K562 (cell line): ENCODE results near the gene TMSB10. TPM values are rescaled to one million over a fixed set of nuclear protein-coding genes. Genes with fewer than 3 reads are reported as not detected.

Source experiments
- TBP ChIP-seq: optimal IDR thresholded peaks from 2 replicates; pipeline ENCODE3; 2011; ENCODE audit warnings: low read depth, low read length, improper control_type of control experiment
- polyA plus RNA-seq, 8 experiments: library from polyadenylated mRNA; depleted of rRNA in 4 of 8; stranded (reverse) in 5 of 8; unstranded in 3 of 8; fragments of >200 nt; fragmentation: Nextera tagmentation in 2 of 8; fragmentation: Illumina TruSeq in 1 of 8; extraction: Ambion mirVana in 2 of 8; extraction: Trizol in 1 of 8; gene quantifications; 2 replicates each; pipeline versions ENCODE4 v1.2.1 to v1.2.3, GENCODE V29; 2011 to 2014; ENCODE audit warnings: inconsistent platforms in 1 of 8, missing spikeins in 1 of 8
- total RNA-seq, 7 experiments: library from RNA; depleted of rRNA in 6 of 7; stranded (reverse); fragments of >200 nt in 6 of 7; fragmentation: Illumina TruSeq in 2 of 7; extraction: Trizol in 2 of 7; gene quantifications; 2 replicates each; pipeline versions ENCODE4 v1.2.1 to v1.2.3, GENCODE V29; 2011 to 2021; ENCODE audit warnings: low replicate concordance in 1 of 7
- TF ChIP-seq, protein P1 (sequence below), 2 experiments: fragments of 450-650 bp; formaldehyde crosslinking in 1 of 2; IDR thresholded peaks; 2 replicates each; pipeline versions ENCODE4 v1.4.0 to v1.6.1; 2014 to 2020; ENCODE audit warnings: mild to moderate bottlenecking in 2 of 2, borderline replicate concordance in 1 of 2, low read depth in 1 of 2
- TF ChIP-seq, protein P2 (sequence below): fragments of 450-650 bp; IDR thresholded peaks from 2 replicates; pipeline ENCODE4 v1.6.1; 2017; ENCODE audit warnings: antibody characterized with exemption, mild to moderate bottlenecking
- TF ChIP-seq, protein P3 (sequence below): fragments of 250-450 bp; sonication (Bioruptor Pico); IDR thresholded peaks from 2 replicates; pipeline ENCODE4 v1.5.0; 2020; ENCODE audit warnings: mild to moderate bottlenecking

The TMSB10 gene
- total and polyA plus RNA-seq, 9 of the 15 experiments (the other 6 are each of a cell fraction or from before 2014, with no cell fraction given) = 382 to 2,226 (median 959) TPM

DNA sequence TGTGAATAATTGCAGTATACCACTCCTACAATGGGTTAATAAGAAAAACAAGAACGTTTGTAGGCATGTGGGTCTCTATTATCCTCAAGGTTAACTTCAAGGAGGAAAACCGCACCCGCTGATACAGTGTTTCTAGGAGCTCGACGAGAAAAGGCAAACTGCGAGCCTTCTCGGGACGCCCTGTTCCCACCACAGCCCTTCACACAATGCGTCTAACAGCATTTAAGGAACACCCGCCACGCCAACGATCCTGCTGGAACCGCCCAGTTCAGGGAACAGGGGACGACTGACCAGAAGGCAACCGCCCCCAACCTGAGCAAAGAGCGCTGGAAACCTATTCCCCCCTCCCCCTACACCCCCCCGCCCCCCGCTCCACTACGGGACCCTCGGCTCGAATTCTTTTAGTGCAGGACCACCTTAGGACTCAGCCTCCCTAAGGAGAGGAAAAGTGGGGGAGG lies 710 bp upstream of the TMSB10 start (continued):
- TF ChIP-seq, protein P1, sequence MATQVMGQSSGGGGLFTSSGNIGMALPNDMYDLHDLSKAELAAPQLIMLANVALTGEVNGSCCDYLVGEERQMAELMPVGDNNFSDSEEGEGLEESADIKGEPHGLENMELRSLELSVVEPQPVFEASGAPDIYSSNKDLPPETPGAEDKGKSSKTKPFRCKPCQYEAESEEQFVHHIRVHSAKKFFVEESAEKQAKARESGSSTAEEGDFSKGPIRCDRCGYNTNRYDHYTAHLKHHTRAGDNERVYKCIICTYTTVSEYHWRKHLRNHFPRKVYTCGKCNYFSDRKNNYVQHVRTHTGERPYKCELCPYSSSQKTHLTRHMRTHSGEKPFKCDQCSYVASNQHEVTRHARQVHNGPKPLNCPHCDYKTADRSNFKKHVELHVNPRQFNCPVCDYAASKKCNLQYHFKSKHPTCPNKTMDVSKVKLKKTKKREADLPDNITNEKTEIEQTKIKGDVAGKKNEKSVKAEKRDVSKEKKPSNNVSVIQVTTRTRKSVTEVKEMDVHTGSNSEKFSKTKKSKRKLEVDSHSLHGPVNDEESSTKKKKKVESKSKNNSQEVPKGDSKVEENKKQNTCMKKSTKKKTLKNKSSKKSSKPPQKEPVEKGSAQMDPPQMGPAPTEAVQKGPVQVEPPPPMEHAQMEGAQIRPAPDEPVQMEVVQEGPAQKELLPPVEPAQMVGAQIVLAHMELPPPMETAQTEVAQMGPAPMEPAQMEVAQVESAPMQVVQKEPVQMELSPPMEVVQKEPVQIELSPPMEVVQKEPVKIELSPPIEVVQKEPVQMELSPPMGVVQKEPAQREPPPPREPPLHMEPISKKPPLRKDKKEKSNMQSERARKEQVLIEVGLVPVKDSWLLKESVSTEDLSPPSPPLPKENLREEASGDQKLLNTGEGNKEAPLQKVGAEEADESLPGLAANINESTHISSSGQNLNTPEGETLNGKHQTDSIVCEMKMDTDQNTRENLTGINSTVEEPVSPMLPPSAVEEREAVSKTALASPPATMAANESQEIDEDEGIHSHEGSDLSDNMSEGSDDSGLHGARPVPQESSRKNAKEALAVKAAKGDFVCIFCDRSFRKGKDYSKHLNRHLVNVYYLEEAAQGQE (IDR thresholded peaks at IDR 0.05; ENCODE audit: borderline replicate concordance) = peak; percentile 82
- TF ChIP-seq, protein P1 (CRISPR knock-in tag; IDR thresholded peaks at IDR 0.05; ENCODE audit: low read depth) = no peak
- peak; percentile 79 for TF ChIP-seq TBP
- TF ChIP-seq, protein P2, sequence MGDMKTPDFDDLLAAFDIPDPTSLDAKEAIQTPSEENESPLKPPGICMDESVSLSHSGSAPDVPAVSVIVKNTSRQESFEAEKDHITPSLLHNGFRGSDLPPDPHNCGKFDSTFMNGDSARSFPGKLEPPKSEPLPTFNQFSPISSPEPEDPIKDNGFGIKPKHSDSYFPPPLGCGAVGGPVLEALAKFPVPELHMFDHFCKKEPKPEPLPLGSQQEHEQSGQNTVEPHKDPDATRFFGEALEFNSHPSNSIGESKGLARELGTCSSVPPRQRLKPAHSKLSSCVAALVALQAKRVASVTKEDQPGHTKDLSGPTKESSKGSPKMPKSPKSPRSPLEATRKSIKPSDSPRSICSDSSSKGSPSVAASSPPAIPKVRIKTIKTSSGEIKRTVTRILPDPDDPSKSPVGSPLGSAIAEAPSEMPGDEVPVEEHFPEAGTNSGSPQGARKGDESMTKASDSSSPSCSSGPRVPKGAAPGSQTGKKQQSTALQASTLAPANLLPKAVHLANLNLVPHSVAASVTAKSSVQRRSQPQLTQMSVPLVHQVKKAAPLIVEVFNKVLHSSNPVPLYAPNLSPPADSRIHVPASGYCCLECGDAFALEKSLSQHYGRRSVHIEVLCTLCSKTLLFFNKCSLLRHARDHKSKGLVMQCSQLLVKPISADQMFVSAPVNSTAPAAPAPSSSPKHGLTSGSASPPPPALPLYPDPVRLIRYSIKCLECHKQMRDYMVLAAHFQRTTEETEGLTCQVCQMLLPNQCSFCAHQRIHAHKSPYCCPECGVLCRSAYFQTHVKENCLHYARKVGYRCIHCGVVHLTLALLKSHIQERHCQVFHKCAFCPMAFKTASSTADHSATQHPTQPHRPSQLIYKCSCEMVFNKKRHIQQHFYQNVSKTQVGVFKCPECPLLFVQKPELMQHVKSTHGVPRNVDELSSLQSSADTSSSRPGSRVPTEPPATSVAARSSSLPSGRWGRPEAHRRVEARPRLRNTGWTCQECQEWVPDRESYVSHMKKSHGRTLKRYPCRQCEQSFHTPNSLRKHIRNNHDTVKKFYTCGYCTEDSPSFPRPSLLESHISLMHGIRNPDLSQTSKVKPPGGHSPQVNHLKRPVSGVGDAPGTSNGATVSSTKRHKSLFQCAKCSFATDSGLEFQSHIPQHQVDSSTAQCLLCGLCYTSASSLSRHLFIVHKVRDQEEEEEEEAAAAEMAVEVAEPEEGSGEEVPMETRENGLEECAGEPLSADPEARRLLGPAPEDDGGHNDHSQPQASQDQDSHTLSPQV = no peak
- TF ChIP-seq, protein P3, sequence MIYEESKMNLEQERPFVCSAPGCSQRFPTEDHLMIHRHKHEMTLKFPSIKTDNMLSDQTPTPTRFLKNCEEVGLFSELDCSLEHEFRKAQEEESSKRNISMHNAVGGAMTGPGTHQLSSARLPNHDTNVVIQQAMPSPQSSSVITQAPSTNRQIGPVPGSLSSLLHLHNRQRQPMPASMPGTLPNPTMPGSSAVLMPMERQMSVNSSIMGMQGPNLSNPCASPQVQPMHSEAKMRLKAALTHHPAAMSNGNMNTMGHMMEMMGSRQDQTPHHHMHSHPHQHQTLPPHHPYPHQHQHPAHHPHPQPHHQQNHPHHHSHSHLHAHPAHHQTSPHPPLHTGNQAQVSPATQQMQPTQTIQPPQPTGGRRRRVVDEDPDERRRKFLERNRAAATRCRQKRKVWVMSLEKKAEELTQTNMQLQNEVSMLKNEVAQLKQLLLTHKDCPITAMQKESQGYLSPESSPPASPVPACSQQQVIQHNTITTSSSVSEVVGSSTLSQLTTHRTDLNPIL (CRISPR knock-in tag) = no peak
